GM12801 (cell line): Measurements from ENCODE around the gene EXOSC9.

ENCODE experiments used
- TF ChIP-seq, protein P1 (sequence below): IDR thresholded peaks from one replicate; pipeline ENCODE4 v1.5.1; 2011; ENCODE audit warnings: control low read depth; ENCODE audit not compliant: insufficient read length; ENCODE audit errors: extremely low read depth

The EXOSC9 gene

GRCh38 chr4:121767166-121767565, 34.0 kb upstream of the EXOSC9 start:
- TF ChIP-seq, protein P1, sequence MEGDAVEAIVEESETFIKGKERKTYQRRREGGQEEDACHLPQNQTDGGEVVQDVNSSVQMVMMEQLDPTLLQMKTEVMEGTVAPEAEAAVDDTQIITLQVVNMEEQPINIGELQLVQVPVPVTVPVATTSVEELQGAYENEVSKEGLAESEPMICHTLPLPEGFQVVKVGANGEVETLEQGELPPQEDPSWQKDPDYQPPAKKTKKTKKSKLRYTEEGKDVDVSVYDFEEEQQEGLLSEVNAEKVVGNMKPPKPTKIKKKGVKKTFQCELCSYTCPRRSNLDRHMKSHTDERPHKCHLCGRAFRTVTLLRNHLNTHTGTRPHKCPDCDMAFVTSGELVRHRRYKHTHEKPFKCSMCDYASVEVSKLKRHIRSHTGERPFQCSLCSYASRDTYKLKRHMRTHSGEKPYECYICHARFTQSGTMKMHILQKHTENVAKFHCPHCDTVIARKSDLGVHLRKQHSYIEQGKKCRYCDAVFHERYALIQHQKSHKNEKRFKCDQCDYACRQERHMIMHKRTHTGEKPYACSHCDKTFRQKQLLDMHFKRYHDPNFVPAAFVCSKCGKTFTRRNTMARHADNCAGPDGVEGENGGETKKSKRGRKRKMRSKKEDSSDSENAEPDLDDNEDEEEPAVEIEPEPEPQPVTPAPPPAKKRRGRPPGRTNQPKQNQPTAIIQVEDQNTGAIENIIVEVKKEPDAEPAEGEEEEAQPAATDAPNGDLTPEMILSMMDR, result no peak

GRCh38 chr4:121769341-121769740, 31.8 kb upstream of the EXOSC9 start:
- TF ChIP-seq, protein P1, result no peak

- TF ChIP-seq, protein P1, result no peak
Observed at GRCh38 chr4:121771869-121772268, 29.3 kb upstream of the EXOSC9 start.

DNA sequence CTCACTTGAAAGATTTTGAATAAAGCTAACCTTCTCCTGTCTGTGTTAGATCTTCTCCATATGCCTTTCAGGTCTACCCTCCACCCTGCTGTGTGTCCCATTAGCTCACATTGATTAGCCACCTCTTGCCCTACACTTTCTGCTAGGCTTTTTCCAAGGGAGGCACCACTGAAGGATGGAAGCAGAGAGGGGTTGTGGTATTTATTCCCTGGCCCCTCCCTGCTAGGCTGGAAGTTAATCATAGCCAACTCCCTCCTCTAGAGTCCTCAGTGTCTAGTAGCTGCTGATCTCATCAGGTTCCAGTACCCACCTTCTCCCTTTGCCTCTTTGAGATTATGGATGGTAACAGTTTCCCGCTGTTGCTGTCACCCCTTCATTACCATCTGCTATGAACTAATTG, 27.2 kb upstream of the EXOSC9 start:
- TF ChIP-seq, protein P1, result no peak

GRCh38 chr4:121776610-121777401, 24.3 kb upstream of the EXOSC9 start:
- TF ChIP-seq, protein P1, result no peak

DNA sequence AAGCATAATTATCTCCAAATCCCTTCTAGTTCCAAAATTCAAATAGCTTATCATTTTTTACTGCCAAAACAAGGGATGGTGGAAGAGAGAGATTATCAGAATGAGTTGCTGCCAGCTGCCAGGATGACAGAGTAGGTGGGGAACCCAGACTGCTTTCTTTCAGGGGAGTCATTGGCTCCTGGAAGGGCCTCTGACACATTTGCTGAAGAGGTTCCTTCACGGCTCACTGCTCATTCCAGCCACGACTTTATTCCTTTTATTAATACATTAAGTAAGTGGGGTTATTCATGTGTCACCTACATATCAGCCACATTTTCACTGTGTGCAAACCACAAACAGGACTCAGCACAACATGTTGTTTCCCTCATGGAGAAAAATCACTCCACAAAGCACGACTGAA, 23.5 kb upstream of the EXOSC9 start:
- TF ChIP-seq, protein P1, result no peak

GRCh38 chr4:121778991-121779628, 22.0 kb upstream of the EXOSC9 start:
- TF ChIP-seq, protein P1, result no peak
